DMS53 treated with DMSO at 0.1 percent for 48 hours (cell line): Measurements from ENCODE around the gene OLFM4.
A peak's percentile ranks its signal among the peaks of the same experiment; 100 is the strongest.

Experiments used
- DNase-seq: peaks from one replicate; lab custom pipeline; 2025; ENCODE audit not compliant: unreplicated experiment; lab: John Stamatoyannopoulos, UW

The OLFM4 gene

DNA sequence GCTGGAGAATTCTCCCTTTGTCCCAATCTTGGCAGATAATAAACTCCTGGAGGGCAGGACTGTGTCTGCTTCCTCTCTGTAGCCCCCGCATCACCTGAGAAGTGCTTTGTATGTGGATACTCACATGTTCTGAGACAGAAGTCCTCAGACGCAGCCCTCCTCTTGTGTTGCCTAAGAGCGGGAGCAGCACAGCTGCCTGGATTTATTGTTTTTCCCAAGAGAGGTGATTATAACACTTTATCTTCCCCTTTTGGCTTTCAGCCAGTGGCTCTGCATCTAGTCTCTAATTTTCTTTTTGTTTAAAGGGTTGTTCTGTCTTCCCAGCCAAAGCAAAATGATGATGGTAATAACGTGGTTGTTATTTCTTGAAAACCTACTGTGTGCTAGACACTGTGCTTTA lies 36.1 kb downstream of the OLFM4 start:
- no peak for DNase-seq

DNA sequence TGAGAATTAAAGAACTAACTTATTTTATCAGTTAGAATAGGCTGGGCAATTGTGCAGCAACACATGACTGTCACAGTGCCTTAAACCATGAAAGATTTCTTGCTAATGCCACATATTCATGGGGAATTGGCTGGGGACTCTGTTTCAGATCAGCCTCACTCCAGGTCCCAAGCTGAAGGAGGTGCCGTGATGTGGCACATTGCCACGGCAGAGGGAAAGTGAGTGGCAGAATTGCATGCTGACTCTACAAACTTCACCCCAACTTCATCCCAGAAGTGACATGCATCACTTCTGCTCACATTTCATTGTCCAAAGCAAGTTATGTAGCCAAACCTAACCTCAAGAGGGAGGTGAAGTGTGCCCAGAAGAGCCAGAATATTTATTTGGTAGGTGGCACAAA lies 37.8 kb downstream of the OLFM4 start:
- DNase-seq = no peak

GRCh38 chr13:53068585-53069520 lies 40.2 kb downstream of the OLFM4 start:
- DNase-seq = no peak

DNA sequence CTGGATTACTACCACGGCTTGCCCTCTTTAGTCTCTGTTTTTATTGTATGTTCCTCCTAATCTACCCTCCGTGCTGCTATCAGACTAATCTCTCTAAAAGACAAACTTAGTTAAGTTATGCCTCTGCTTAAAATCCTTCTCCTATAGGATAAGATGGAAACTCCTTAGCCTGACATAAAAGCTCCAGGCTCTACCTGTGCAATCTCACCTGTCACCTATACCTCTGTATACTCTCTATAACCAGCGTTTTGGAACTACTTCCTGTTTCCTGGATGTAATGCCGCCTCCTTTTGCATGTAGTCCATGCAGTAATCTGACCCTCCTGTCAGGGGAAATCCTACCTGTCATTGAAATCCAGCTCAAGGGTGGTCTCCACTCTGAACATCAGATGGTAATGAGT lies 41.2 kb downstream of the OLFM4 start:
- no peak for DNase-seq

GRCh38 chr13:53073711-53074110 lies 45.1 kb downstream of the OLFM4 start:
- DNase-seq = no peak

- DNase-seq = no peak
These were observed 45.5 kb downstream of the OLFM4 start for GRCh38 chr13:53074114-53074513.

- no peak for DNase-seq
These were observed 46.9 kb downstream of the OLFM4 start for GRCh38 chr13:53075356-53076041.

DNA sequence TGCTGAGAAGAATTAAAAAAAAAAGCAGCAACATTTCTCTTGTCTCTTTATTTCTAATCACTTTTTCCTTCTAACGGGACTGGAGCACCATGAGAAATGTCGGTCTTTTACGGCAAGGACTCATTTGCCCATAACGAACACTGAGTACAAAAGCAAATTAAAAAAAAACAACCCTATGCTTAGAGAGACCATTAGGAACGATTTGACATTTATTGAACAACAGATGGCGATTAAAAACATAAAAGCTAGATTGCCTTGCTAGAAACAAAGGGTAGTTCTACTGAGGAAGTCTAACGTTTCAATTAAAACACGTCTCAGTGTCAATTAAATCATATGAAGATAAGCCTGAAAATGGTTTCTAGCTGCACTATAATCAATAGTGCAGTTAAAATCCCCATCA lies 51.1 kb downstream of the OLFM4 start:
- DNase-seq = no peak

- DNase-seq = no peak
These were observed 60.3 kb downstream of the OLFM4 start for GRCh38 chr13:53088871-53089270.

- DNase-seq = no peak
These were observed 61.3 kb downstream of the OLFM4 start for GRCh38 chr13:53089951-53090350.

DNA sequence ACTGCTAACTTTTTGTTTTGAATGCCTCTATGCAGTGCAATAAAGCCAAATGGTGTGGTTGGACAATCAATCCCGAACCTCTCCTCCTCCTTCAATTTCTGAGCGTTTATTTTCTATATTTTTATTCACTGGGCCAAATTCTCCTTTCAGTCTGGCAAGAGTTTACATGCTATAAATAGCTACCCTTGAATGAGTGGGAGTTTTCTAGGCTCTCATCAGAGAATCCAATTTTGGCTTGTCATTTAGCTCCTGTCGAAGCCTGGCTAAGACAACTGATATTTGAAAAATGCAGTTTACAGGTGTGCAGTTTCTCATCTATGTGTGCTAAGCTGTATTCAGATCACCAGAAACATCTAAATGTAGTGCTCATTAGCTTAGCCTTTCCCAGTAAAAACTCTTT lies 61.8 kb downstream of the OLFM4 start:
- no peak for DNase-seq

GRCh38 chr13:53092931-53093330 lies 64.3 kb downstream of the OLFM4 start:
- no peak for DNase-seq

DNA sequence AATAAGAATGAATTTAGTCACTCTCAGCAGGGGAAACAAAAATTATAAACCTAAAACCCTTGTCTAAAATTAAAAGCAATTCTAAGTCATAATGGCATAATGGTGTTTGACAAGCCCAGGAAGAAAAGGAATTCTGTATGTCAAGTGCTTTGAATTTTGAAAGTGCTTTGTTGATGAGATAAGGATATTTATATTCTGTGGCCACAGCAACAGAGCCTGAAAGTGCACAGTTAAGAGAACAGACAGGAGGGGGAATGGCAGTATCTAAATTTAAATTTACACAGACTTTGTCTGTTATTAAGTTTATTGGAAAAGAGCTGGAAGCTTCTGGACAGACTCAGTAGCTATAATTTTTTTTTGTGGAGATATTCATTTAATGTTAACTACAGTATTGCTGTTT lies 69.8 kb downstream of the OLFM4 start:
- DNase-seq = peak; percentile 18

DNA sequence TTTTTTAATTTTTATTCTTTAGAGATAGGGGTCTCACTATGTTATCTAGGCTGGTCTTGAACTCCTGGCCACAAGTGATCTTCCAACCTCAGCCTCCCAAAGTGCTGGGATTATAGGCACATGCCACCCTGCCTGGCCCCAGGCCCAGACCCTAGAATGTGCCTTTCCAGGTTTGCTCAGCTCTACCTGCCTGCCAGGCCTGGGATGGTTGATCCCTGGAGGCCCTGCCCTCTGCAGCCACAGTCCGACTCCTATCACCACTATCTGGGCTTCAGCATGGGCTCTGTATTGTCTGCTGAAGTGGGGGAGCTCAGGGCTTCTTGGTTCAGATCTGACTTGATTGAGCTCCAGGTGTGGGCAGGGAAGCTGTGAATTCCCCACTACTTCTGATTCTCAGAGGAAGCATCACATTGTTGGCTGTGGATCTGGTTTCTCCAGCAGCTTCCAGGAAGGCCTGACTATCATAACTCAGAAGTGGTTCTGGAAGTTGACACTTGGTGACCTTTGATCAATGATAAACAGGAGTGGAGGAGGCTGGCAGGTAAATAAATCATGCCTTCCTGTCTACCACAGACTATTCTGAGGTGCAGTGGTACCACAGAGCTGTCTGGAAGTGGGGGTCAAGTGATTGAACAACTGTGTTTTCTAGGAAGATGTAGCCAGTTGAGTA lies 71.9 kb downstream of the OLFM4 start:
- DNase-seq = peak; percentile 90
